ENCODE results near the gene TBC1D24. TPM values are rescaled to one million over a fixed set of nuclear protein-coding genes. Genes with fewer than 3 reads are reported as not detected.

TBC1D24 gene
- total RNA-seq, 1 experiment from 2014 or later, result 24.6 TPM

DNA sequence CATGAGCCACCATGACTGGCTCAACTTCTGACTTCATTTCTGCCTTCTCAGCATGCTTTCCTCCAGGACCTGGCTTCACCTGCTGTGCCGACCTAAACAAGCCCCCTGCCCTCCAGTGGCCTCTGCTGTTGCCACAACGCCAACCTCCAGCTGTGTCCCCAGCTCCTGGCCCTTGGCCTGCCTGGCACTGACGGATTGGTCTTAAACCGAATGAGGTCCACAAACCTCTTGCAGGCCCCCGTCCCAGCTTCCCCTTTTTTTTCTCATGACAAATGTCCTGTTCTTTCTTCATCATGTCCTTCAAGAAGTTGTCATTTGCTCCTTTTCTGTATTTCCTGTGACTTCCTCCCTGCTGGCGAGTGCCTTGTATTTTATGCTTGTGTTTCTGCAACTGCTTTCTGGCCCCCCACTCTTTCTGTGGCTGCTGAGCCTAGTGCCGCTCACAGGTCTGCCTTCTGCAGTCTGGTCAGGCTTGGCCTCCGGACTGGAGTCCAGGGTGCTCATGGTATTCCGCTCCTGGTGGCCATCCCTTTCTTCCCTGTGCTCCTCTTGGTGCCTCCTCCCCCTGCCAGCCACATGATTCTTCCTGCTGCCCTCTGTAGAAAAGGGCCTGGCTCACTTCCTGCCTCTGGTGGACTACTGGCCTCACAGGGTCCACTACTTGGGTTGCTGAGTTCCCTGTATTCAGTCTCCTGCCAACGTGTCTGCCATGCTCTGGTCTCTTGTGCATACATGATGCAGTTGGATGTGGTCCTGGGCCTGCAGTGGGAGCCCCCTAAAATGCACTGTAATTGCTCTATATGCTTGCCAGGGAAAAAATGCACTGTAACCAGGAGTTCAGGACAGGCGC, 41.7 kb downstream of the TBC1D24 start:
- peaks cover 70% of the 10 kb centered on the region for H3K79me2 ChIP-seq (ENCODE audit: insufficient read depth, low read length)
- CTCF ChIA-PET, result no interaction called here
- H3K27me3 ChIP-seq (ENCODE audit: insufficient read depth, low read length), result no peaks in the 10 kb centered on the region
- no peak overlapping the region for H3K9ac ChIP-seq (ENCODE audit: low read length)
- peaks cover 26 to 61% of the 10 kb centered on the region in 2 experiments for H3K4me1 ChIP-seq (ENCODE audit: control insufficient read depth in 1 of 2, insufficient read depth in 2 of 2, low read length in 2 of 2)
- H3K36me3 ChIP-seq (ENCODE audit: control insufficient read depth in 1 of 2, insufficient read depth in 2 of 2, low read length in 2 of 2), result no peaks in the 10 kb centered on the region
- H3K9me2 ChIP-seq (ENCODE audit: insufficient read depth), result no peaks in the 10 kb centered on the region
- no peak for DNase-seq (ENCODE audit: low read depth, low spot score)
- H3K9me3 ChIP-seq (ENCODE audit: control insufficient read depth in 1 of 2, insufficient read depth in 1 of 2, low read depth in 1 of 2, low read length in 2 of 2), result no peaks in the 10 kb centered on the region
- peak overlapping the region; percentile 9 for H3K4me2 ChIP-seq (ENCODE audit: low read length)
- TF ChIP-seq, protein P1, sequence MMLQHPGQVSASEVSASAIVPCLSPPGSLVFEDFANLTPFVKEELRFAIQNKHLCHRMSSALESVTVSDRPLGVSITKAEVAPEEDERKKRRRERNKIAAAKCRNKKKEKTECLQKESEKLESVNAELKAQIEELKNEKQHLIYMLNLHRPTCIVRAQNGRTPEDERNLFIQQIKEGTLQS (IDR thresholded peaks at IDR 0.05), result no peak
- no peak for TF ChIP-seq POLR2A (IDR thresholded peaks at IDR 0.05; ENCODE audit: borderline replicate concordance, extremely low read depth, insufficient read depth, insufficient read length)
- TF ChIP-seq SRF (IDR thresholded peaks at IDR 0.05; ENCODE audit: low read depth), result no peak
- TF ChIP-seq, protein P2, sequence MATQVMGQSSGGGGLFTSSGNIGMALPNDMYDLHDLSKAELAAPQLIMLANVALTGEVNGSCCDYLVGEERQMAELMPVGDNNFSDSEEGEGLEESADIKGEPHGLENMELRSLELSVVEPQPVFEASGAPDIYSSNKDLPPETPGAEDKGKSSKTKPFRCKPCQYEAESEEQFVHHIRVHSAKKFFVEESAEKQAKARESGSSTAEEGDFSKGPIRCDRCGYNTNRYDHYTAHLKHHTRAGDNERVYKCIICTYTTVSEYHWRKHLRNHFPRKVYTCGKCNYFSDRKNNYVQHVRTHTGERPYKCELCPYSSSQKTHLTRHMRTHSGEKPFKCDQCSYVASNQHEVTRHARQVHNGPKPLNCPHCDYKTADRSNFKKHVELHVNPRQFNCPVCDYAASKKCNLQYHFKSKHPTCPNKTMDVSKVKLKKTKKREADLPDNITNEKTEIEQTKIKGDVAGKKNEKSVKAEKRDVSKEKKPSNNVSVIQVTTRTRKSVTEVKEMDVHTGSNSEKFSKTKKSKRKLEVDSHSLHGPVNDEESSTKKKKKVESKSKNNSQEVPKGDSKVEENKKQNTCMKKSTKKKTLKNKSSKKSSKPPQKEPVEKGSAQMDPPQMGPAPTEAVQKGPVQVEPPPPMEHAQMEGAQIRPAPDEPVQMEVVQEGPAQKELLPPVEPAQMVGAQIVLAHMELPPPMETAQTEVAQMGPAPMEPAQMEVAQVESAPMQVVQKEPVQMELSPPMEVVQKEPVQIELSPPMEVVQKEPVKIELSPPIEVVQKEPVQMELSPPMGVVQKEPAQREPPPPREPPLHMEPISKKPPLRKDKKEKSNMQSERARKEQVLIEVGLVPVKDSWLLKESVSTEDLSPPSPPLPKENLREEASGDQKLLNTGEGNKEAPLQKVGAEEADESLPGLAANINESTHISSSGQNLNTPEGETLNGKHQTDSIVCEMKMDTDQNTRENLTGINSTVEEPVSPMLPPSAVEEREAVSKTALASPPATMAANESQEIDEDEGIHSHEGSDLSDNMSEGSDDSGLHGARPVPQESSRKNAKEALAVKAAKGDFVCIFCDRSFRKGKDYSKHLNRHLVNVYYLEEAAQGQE (IDR thresholded peaks at IDR 0.05; ENCODE audit: low read depth), result no peak
- TF ChIP-seq CBX3 (IDR thresholded peaks at IDR 0.05; ENCODE audit: low read depth), result no peak
- no peak for TF ChIP-seq EZH2 (IDR thresholded peaks at IDR 0.05)
- no peak for TF ChIP-seq SIN3A (IDR thresholded peaks at IDR 0.05; ENCODE audit: low read depth)
- TF ChIP-seq EGR1 (IDR thresholded peaks at IDR 0.05; ENCODE audit: low read depth), result no peak
- TF ChIP-seq, protein P3, sequence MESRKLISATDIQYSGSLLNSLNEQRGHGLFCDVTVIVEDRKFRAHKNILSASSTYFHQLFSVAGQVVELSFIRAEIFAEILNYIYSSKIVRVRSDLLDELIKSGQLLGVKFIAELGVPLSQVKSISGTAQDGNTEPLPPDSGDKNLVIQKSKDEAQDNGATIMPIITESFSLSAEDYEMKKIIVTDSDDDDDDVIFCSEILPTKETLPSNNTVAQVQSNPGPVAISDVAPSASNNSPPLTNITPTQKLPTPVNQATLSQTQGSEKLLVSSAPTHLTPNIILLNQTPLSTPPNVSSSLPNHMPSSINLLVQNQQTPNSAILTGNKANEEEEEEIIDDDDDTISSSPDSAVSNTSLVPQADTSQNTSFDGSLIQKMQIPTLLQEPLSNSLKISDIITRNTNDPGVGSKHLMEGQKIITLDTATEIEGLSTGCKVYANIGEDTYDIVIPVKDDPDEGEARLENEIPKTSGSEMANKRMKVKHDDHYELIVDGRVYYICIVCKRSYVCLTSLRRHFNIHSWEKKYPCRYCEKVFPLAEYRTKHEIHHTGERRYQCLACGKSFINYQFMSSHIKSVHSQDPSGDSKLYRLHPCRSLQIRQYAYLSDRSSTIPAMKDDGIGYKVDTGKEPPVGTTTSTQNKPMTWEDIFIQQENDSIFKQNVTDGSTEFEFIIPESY (IDR thresholded peaks at IDR 0.05; ENCODE audit: extremely low read depth, insufficient replicate concordance, low read length), result no peak
- no peak for TF ChIP-seq ELF1 (IDR thresholded peaks at IDR 0.05; ENCODE audit: borderline replicate concordance, low read depth)
- no peak for TF ChIP-seq ZNF274 (IDR thresholded peaks at IDR 0.05; ENCODE audit: low read depth, low read length)
- TF ChIP-seq CEBPB (IDR thresholded peaks at IDR 0.05; ENCODE audit: low read depth), result no peak
- no peak for TF ChIP-seq POLR2AphosphoS5 (IDR thresholded peaks at IDR 0.05; ENCODE audit: low read depth, low read length)
- TF ChIP-seq SP1 (IDR thresholded peaks at IDR 0.05; ENCODE audit: low read depth), result no peak
- no peak for TF ChIP-seq JUND (IDR thresholded peaks at IDR 0.05)
- TF ChIP-seq, protein P4, sequence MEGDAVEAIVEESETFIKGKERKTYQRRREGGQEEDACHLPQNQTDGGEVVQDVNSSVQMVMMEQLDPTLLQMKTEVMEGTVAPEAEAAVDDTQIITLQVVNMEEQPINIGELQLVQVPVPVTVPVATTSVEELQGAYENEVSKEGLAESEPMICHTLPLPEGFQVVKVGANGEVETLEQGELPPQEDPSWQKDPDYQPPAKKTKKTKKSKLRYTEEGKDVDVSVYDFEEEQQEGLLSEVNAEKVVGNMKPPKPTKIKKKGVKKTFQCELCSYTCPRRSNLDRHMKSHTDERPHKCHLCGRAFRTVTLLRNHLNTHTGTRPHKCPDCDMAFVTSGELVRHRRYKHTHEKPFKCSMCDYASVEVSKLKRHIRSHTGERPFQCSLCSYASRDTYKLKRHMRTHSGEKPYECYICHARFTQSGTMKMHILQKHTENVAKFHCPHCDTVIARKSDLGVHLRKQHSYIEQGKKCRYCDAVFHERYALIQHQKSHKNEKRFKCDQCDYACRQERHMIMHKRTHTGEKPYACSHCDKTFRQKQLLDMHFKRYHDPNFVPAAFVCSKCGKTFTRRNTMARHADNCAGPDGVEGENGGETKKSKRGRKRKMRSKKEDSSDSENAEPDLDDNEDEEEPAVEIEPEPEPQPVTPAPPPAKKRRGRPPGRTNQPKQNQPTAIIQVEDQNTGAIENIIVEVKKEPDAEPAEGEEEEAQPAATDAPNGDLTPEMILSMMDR (IDR thresholded peaks at IDR 0.05 in 2 of 3, conservative IDR thresholded peaks at IDR 0.05 in 1 of 3; ENCODE audit: borderline replicate concordance in 1 of 3, insufficient read depth in 1 of 3, low read depth in 2 of 3, low read length in 2 of 3), result no peak
- RAD21 ChIA-PET (ENCODE audit: low non-redundant PET in 1 of 2, low total read pairs in 2 of 2, uncharacterized antibody in 2 of 2, unreplicated experiment in 2 of 2), result no interaction called here
- peak overlapping the region; percentile 35; the same call in 1 of the 2 replicates for H3K27ac ChIP-seq (ENCODE audit: low read depth, low read length)
- no TSS peak for BruUV-seq (replicated peaks)
- no peak overlapping the region for H3K4me3 ChIP-seq (replicated peaks in 1 of 2; ENCODE audit: low read depth in 1 of 2, low read length in 2 of 2)
- ATAC-seq, result no peak
- intact Hi-C loops (cut with micrococcal nuclease), result no loop called here
- peaks cover 5% of the 10 kb centered on the region; the same call in 1 of the 2 replicates for H4K20me1 ChIP-seq (ENCODE audit: insufficient read depth)
- H2AFZ ChIP-seq (ENCODE audit: low read depth, low read length, poor library complexity, severe bottlenecking), result no peak overlapping the region
- POLR2A ChIA-PET, result no interaction called here
